SK-N-MC (cell line): ENCODE data around the gene ZC3H7A.

Experiments used
- DNase-seq: peaks from one replicate; pipeline ENCODE4 v3.0.0-alpha.2; 2011; ENCODE audit warnings: low read depth, low spot score
- H3K27ac ChIP-seq: fragments of 200-600 bp; sonication (generic); 2 replicates; pipeline ENCODE4 v1.5.1; 2016; ENCODE audit warnings: mixed run types
- H3K36me3 ChIP-seq: fragments of 200-600 bp; sonication (generic); 2 replicates; pipeline ENCODE4 v1.6.1; 2017; ENCODE audit warnings: antibody characterized with exemption, low read length, mixed read lengths; ENCODE audit not compliant: insufficient read depth
- H3K4me3 ChIP-seq: fragments of 200-600 bp; sonication (generic); 2 replicates; pipeline ENCODE4 v1.5.1; 2016
- H3K9ac ChIP-seq: fragments of 200-600 bp; sonication (generic); 2 replicates; pipeline ENCODE4 v1.8.0; 2017; ENCODE audit warnings: mixed run types, mixed read lengths; ENCODE audit not compliant: insufficient read length
- H3K9me3 ChIP-seq: fragments of 200-600 bp; sonication (generic); 2 replicates; pipeline ENCODE4 v1.6.1; 2017; ENCODE audit warnings: low read depth, mild to moderate bottlenecking, antibody characterized with exemption, low read length, moderate library complexity, mixed read lengths
- EZH2 ChIP-seq: fragments of 200-600 bp; sonication (generic); IDR thresholded peaks from one replicate; pipeline ENCODE4 v1.6.1; 2017; ENCODE audit warnings: antibody characterized with exemption
- FOXP2 ChIP-seq: optimal IDR thresholded peaks from 2 replicates; pipeline ENCODE3; 2011; ENCODE audit warnings: mild to moderate bottlenecking, moderate library complexity; ENCODE audit not compliant: insufficient read depth; ENCODE audit errors: extremely low read length, control extremely low read depth
- POLR2AphosphoS5 ChIP-seq: IDR thresholded peaks from 2 replicates; pipeline ENCODE4 v1.6.1; 2012; ENCODE audit warnings: mild to moderate bottlenecking, low read depth, low read length, borderline replicate concordance

ZC3H7A gene

GRCh38 chr16:11727796-11728543 is 69.1 kb downstream of the ZC3H7A start:
- Histone ChIP-seq H3K27ac (peak overlapping the region; percentile 48; the same call in 1 of the 2 replicates), H3K36me3 (peaks cover 35% of the 10 kb centered on the region), H3K9ac (no peak overlapping the region), H3K4me3 (no peak overlapping the region), H3K9me3 (no peaks in the 10 kb centered on the region)
- TF ChIP-seq FOXP2 (no peak), POLR2AphosphoS5 (no peak), EZH2 (no peak)
- DNase-seq: no peak

DNA sequence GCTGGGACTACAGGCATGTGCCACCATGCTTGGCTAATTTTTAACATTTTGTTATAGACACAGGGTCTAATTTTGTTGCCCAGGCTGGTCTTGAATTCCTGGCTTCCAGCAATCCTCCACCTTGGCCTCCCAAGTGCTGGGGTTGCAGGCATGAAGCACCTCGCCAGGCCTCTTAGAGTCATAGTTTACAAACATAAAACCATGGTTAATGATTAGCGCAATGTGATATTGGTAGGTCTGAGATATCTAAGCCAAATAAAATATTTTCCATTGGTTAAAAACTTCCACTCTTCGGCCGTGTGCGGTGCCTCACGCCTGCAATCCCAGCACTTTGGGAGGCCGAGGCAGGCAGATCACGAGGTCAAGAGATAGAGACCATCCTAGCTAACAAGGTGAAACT is 71.0 kb downstream of the ZC3H7A start:
- no peak for TF ChIP-seq POLR2AphosphoS5

GRCh38 chr16:11725457-11725856 is 71.6 kb downstream of the ZC3H7A start:
- peaks cover 24% of the 10 kb centered on the region for H3K36me3 ChIP-seq
- H3K4me3 ChIP-seq: no peak overlapping the region
- H3K9me3 ChIP-seq: no peaks in the 10 kb centered on the region
- H3K9ac ChIP-seq: no peak overlapping the region
- no peak for DNase-seq
- TF ChIP-seq POLR2AphosphoS5: no peak
- no peak overlapping the region for H3K27ac ChIP-seq

More for the DNA sequence above, 71.0 kb downstream of the ZC3H7A start:
- Histone ChIP-seq H3K27ac (no peak overlapping the region), H3K36me3 (peaks cover 22% of the 10 kb centered on the region), H3K9ac (no peak overlapping the region), H3K4me3 (no peak overlapping the region), H3K9me3 (no peaks in the 10 kb centered on the region)
- DNase-seq: no peak

GRCh38 chr16:11722468-11722808 is 74.6 kb downstream of the ZC3H7A start:
- peaks cover 27% of the 10 kb centered on the region for H3K36me3 ChIP-seq
- no peak overlapping the region for H3K9ac ChIP-seq
- no peak overlapping the region for H3K27ac ChIP-seq
- H3K9me3 ChIP-seq: no peaks in the 10 kb centered on the region
- TF ChIP-seq EZH2 (no peak), FOXP2 (no peak), POLR2AphosphoS5 (no peak)
- no peak for DNase-seq
- H3K4me3 ChIP-seq: no peak overlapping the region

GRCh38 chr16:11721781-11722467 is 75.1 kb downstream of the ZC3H7A start:
- H3K4me3 ChIP-seq: no peak overlapping the region
- no peak overlapping the region for H3K9ac ChIP-seq
- H3K9me3 ChIP-seq: no peaks in the 10 kb centered on the region
- H3K27ac ChIP-seq: no peak overlapping the region
- H3K36me3 ChIP-seq: peaks cover 27% of the 10 kb centered on the region
- TF ChIP-seq FOXP2 (no peak), EZH2 (no peak), POLR2AphosphoS5 (no peak)
- no peak for DNase-seq

DNA sequence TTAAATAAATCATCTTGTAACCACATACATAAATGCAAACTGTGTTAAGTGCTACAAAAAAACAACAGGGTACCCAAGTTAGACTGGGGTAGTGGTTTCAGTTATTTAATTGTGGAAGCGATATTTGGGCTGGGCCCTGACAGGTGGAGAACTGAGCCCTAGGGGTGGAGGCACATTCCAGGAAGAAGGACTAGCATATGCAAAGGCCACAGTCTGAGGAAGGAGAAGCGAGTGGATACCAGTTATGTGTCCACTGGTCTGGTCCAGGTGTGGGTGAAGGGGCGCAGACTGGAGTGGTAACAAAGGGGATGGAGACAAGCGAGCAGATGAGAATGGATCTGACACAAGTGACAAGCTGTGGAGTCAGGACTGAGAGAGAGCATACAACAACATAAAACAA is 77.3 kb downstream of the ZC3H7A start:
- Histone ChIP-seq H3K27ac (no peak overlapping the region), H3K4me3 (no peak overlapping the region), H3K9ac (no peak overlapping the region), H3K9me3 (no peaks in the 10 kb centered on the region), H3K36me3 (peaks cover 19% of the 10 kb centered on the region)
- TF ChIP-seq POLR2AphosphoS5: no peak
- no peak for TF ChIP-seq FOXP2
- no peak for TF ChIP-seq EZH2
- DNase-seq: no peak

DNA sequence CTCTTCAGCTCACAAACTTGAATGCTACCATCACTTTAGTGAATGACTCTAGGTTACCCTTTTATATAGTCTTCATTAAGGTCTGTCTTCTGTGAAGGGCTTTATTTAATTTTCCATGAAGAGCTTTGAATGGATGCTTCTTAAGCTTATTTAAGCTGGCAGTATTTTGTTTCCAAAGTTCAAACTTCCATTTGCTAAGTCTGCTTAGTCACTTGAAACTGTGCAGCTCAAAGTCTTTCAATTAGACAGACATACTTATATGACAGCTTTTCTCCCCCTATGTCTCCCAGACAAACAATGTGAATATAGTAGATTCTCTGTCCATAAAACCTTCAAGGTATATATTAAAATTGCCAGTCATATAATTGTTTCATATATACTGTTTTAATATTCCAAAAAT is 77.9 kb downstream of the ZC3H7A start:
- Histone ChIP-seq H3K9ac (no peak overlapping the region), H3K4me3 (no peak overlapping the region), H3K9me3 (no peaks in the 10 kb centered on the region), H3K36me3 (peaks cover 19% of the 10 kb centered on the region), H3K27ac (peak overlapping the region; percentile 69; the same call in 1 of the 2 replicates)
- TF ChIP-seq EZH2 (no peak), FOXP2 (no peak), POLR2AphosphoS5 (no peak)
- DNase-seq: no peak

GRCh38 chr16:11717811-11718210 is 79.2 kb downstream of the ZC3H7A start:
- H3K36me3 ChIP-seq: peaks cover 16% of the 10 kb centered on the region
- no peak overlapping the region for H3K4me3 ChIP-seq
- no peak overlapping the region for H3K9ac ChIP-seq
- no peak for DNase-seq
- H3K9me3 ChIP-seq: no peaks in the 10 kb centered on the region
- no peak for TF ChIP-seq POLR2AphosphoS5
- TF ChIP-seq FOXP2: no peak
- TF ChIP-seq EZH2: no peak
- peak overlapping the region; percentile 69 for H3K27ac ChIP-seq
